Suprapubic skin (tissue), 4 donors: ENCODE results near the gene PTPRD. TPM values are rescaled to one million over a fixed set of nuclear protein-coding genes. Genes with fewer than 3 reads are reported as not detected.

Experiments used
- DNase-seq, 2 donors: peaks; one replicate each; pipeline ENCODE4 v3.0.0-alpha.2; 2019; ENCODE audit warnings: low spot score in 2 of 2
- H3K27ac ChIP-seq: fragments of 200-600 bp; sonication (generic); one replicate; pipeline ENCODE4 v1.5.1; 2019
- H3K27me3 ChIP-seq: fragments of 200-600 bp; sonication (generic); one replicate; pipeline ENCODE4 v1.5.1; 2019
- H3K36me3 ChIP-seq: fragments of 200-600 bp; sonication (generic); one replicate; pipeline ENCODE4 v1.5.1; 2019
- H3K4me1 ChIP-seq: fragments of 200-600 bp; sonication (generic); one replicate; pipeline ENCODE4 v1.5.1; 2019
- H3K4me3 ChIP-seq: fragments of 200-600 bp; sonication (generic); one replicate; pipeline ENCODE4 v1.5.1; 2019; ENCODE audit warnings: mild to moderate bottlenecking
- H3K9me3 ChIP-seq: fragments of 200-600 bp; sonication (generic); one replicate; pipeline ENCODE4 v1.5.1; 2019
- EP300 ChIP-seq: sonication (generic); formaldehyde crosslinking; IDR thresholded peaks from one replicate; pipeline ENCODE4 v1.6.1; 2017; ENCODE audit warnings: antibody characterized with exemption
- POLR2A ChIP-seq, 2 donors: fragments of 450-650 bp; IDR thresholded peaks; one replicate each; pipeline ENCODE4 v1.6.1; 2017; ENCODE audit warnings: antibody characterized with exemption in 2 of 2, mild to moderate bottlenecking in 2 of 2, moderate library complexity in 2 of 2
- POLR2AphosphoS5 ChIP-seq, 3 donors: sonication (generic); formaldehyde crosslinking; IDR thresholded peaks; one replicate each; pipeline ENCODE4 v1.6.1; 2017; ENCODE audit warnings: antibody characterized with exemption in 3 of 3
- WGBS: methylation state at CpG from one replicate; pipeline ENCODE4 v1.1.5; 2018; 5-methylcytosine and 5-hydroxymethylcytosine counted together
- total RNA-seq, 4 donors: library from RNA; depleted of rRNA; stranded (reverse); fragments of >200 nt; gene quantifications; one replicate each; pipeline ENCODE4 v1.1.0, GENCODE V29; 2016
- TF ChIP-seq, protein P1 (sequence below), 2 donors: fragments of 200-600 bp in 1 of 2; fragments of 450-650 bp in 1 of 2; sonication (generic) in 1 of 2; IDR thresholded peaks; one replicate each; pipeline ENCODE4 v1.5.1; 2016 to 2019; ENCODE audit warnings: antibody characterized with exemption in 2 of 2, mild to moderate bottlenecking in 1 of 2, moderate library complexity in 1 of 2

The PTPRD gene
- total RNA-seq, 4 donors from 2014 or later, result 0.49 to 3.3 (median 2.5) TPM

DNA sequence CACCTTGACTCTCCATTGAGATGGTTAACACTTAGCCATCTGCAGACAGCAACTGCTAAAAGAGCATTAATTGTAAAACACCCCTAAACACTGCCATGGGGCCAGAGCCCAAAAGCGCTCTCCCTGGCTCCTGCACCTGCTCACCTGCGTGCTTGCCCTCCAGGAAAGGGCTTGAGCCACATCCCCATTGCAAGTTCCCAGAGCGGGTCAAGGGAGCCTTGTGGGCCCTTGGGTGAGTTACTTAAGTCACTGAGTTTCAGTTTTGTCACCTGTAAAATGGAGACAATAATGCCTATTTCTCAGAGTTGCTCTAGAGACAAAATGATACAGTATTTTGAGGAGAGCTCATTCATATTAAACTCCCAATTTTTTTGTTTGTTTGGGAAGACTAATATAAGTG lies 967.8 kb downstream of the PTPRD start:
- 88% methylated on average over 3 of the region's 3 CpGs for WGBS
- TF ChIP-seq, protein P1, sequence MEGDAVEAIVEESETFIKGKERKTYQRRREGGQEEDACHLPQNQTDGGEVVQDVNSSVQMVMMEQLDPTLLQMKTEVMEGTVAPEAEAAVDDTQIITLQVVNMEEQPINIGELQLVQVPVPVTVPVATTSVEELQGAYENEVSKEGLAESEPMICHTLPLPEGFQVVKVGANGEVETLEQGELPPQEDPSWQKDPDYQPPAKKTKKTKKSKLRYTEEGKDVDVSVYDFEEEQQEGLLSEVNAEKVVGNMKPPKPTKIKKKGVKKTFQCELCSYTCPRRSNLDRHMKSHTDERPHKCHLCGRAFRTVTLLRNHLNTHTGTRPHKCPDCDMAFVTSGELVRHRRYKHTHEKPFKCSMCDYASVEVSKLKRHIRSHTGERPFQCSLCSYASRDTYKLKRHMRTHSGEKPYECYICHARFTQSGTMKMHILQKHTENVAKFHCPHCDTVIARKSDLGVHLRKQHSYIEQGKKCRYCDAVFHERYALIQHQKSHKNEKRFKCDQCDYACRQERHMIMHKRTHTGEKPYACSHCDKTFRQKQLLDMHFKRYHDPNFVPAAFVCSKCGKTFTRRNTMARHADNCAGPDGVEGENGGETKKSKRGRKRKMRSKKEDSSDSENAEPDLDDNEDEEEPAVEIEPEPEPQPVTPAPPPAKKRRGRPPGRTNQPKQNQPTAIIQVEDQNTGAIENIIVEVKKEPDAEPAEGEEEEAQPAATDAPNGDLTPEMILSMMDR (IDR thresholded peaks at IDR 0.05), result no peak
- TF ChIP-seq POLR2A (IDR thresholded peaks at IDR 0.05), result no peak
- TF ChIP-seq POLR2AphosphoS5 (IDR thresholded peaks at IDR 0.05), result no peak
- no peak for TF ChIP-seq EP300
- Histone ChIP-seq H3K4me1 (no peaks in the 10 kb centered on the region), H3K9me3 (no peaks in the 10 kb centered on the region), H3K27ac (no peak overlapping the region), H3K36me3 (no peaks in the 10 kb centered on the region), H3K4me3 (no peak overlapping the region), H3K27me3 (no peaks in the 10 kb centered on the region)
- DNase-seq, result no peak

DNA sequence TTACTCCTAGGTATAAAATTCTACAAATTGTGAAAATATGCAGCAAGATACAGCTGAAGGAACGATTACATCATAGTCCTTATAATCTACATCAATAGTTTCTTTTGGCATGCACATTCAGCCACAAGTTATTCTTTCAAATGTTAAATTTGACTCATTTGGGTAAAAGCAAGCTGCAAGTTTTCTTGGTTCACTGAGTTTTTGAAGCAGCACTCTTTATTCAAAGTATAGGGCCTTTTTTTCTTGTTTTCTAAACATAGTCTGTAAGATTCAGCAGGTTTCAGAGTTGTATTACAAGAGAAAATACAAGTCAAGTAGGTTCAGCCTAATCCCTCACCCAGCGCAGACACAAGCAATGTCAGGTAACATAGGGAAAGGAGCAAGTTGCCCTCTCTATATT lies 981.5 kb downstream of the PTPRD start:
- no peaks in the 10 kb centered on the region for H3K4me1 ChIP-seq
- no peak for DNase-seq
- no peaks in the 10 kb centered on the region for H3K27me3 ChIP-seq
- no peaks in the 10 kb centered on the region for H3K36me3 ChIP-seq
- no peak for TF ChIP-seq POLR2A (IDR thresholded peaks at IDR 0.05)
- TF ChIP-seq EP300, result no peak
- TF ChIP-seq, protein P1 (IDR thresholded peaks at IDR 0.05), result no peak
- TF ChIP-seq POLR2AphosphoS5 (IDR thresholded peaks at IDR 0.05), result no peak
- no peak overlapping the region for H3K27ac ChIP-seq
- H3K9me3 ChIP-seq, result no peaks in the 10 kb centered on the region
- WGBS, result 84% methylated on average over 2 of the region's 2 CpGs
- H3K4me3 ChIP-seq, result no peak overlapping the region

DNA sequence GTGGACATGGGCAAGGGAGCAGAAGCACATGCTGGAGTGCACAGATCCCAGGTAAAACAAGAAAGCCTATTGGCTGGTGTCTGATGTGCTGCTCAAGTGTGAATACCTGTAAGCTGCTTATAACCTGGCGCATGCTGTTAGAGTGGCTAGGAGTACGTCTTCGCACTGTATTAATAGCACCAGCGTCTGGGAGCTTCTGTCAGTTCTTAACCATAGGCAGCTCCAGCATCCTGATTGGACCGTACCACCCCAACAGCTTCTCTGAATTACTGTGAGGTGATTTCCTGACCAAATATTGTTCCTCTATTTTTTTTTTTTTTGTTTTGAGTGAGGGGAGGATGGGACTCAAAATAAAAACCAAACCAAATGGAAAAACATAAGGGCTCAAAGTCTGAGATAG lies 987.6 kb downstream of the PTPRD start:
- H3K4me3 ChIP-seq, result no peak overlapping the region
- no peaks in the 10 kb centered on the region for H3K4me1 ChIP-seq
- H3K27me3 ChIP-seq, result no peaks in the 10 kb centered on the region
- WGBS, result 91% methylated on average over 5 of the region's 5 CpGs
- H3K27ac ChIP-seq, result no peak overlapping the region
- TF ChIP-seq POLR2A (IDR thresholded peaks at IDR 0.05) (no peak), EP300 (no peak), POLR2AphosphoS5 (IDR thresholded peaks at IDR 0.05) (no peak)
- TF ChIP-seq, protein P1 (IDR thresholded peaks at IDR 0.05), result no peak
- no peaks in the 10 kb centered on the region for H3K36me3 ChIP-seq
- DNase-seq, result no peak
- H3K9me3 ChIP-seq, result no peaks in the 10 kb centered on the region

DNA sequence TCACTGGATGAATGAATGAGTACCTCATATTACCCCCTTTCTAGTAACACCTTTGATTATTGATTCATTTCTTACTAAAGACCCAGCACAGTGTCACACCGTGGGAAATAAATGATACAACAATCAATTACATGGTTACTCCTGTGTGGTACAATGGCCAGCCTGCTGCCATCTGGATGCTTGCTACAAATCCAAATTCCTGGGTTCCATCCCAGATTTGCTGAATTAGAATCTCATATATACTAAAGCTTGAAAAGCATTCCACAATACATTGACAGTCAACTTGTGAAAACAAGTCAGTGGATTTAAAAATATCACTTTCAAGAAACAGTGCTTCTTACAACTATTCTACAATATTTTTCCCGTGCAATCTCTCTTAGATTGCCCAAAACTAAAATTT lies 989.3 kb downstream of the PTPRD start:
- TF ChIP-seq EP300, result no peak
- 38% methylated on average over 2 of the region's 2 CpGs for WGBS
- Histone ChIP-seq H3K27ac (no peak overlapping the region), H3K36me3 (no peaks in the 10 kb centered on the region), H3K4me1 (no peaks in the 10 kb centered on the region), H3K27me3 (no peaks in the 10 kb centered on the region), H3K9me3 (no peaks in the 10 kb centered on the region), H3K4me3 (no peak overlapping the region)
- DNase-seq, result no peak

GRCh38 chr9:9621355-9621940 lies 991.4 kb downstream of the PTPRD start:
- H3K27ac ChIP-seq, result no peak overlapping the region
- 87% methylated on average over 5 of the region's 5 CpGs for WGBS
- H3K27me3 ChIP-seq, result no peaks in the 10 kb centered on the region
- no peaks in the 10 kb centered on the region for H3K9me3 ChIP-seq
- H3K4me1 ChIP-seq, result no peaks in the 10 kb centered on the region
- H3K36me3 ChIP-seq, result no peaks in the 10 kb centered on the region
- no peak for DNase-seq
- TF ChIP-seq EP300 (no peak), POLR2A (IDR thresholded peaks at IDR 0.05) (no peak), POLR2AphosphoS5 (IDR thresholded peaks at IDR 0.05) (no peak)
- TF ChIP-seq, protein P1 (IDR thresholded peaks at IDR 0.05), result no peak
- no peak overlapping the region for H3K4me3 ChIP-seq

DNA sequence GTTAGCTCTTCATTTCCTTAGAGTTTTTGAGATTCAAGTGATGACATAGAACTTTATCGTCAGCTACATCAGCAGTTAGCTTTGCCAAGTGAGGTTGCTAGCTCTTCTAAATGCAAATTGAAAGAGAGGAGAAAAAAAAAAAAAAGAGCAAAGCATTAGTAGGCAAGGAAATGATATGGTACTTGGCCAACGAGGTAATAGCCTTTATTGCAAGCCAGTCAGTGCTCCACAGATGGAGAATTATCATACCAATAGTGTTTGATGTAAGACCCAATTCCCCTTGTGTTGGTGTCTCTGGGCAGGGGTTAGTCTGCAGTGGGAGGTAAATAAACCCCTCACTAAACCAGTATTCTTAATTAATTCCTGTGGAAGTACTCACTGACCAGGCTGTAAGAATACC lies 992.1 kb downstream of the PTPRD start:
- DNase-seq, result no peak
- 47% methylated on average over 2 of the region's 2 CpGs for WGBS

More for the DNA sequence above, 992.1 kb downstream of the PTPRD start:
- no peak overlapping the region for H3K4me3 ChIP-seq
- no peaks in the 10 kb centered on the region for H3K4me1 ChIP-seq
- no peaks in the 10 kb centered on the region for H3K36me3 ChIP-seq
- H3K9me3 ChIP-seq, result no peaks in the 10 kb centered on the region
- no peak overlapping the region for H3K27ac ChIP-seq
- no peak for TF ChIP-seq EP300
- TF ChIP-seq, protein P1 (IDR thresholded peaks at IDR 0.05), result no peak
- no peak for TF ChIP-seq POLR2AphosphoS5 (IDR thresholded peaks at IDR 0.05)
- TF ChIP-seq POLR2A (IDR thresholded peaks at IDR 0.05), result no peak
- no peaks in the 10 kb centered on the region for H3K27me3 ChIP-seq
